Measurements from ENCODE around the gene TTC19.
A peak's percentile ranks its signal among the peaks of the same experiment; 100 is the strongest.
"Not testable (repeated sequence)": the region's sequence is repeated elsewhere in the genome, so short reads cannot be mapped to it uniquely, and the experiment has no call there.

The TTC19 gene

GRCh38 chr17:16027708-16028584 is 28.3 kb downstream of the TTC19 start:
- peak in 2 of 51 donors; percentile 9 to 24 for DNase-seq

- DNase-seq: no peak
These were observed 34.2 kb downstream of the TTC19 start for GRCh38 chr17:16033729-16034349.

GRCh38 chr17:16036261-16036660 is 36.6 kb downstream of the TTC19 start:
- no peak for DNase-seq

GRCh38 chr17:16037636-16038035 is 38.0 kb downstream of the TTC19 start:
- DNase-seq: no peak

GRCh38 chr17:16040710-16041251 is 41.2 kb downstream of the TTC19 start:
- peak in 23 of 51 donors; percentile 4 to 59 (median 30) for DNase-seq

- DNase-seq: no peak
These were observed 44.9 kb downstream of the TTC19 start for GRCh38 chr17:16044487-16044886.

GRCh38 chr17:16046966-16047365 is 47.3 kb downstream of the TTC19 start:
- no peak for DNase-seq

- no peak for DNase-seq
These were observed 49.3 kb downstream of the TTC19 start for GRCh38 chr17:16048811-16049449.

- DNase-seq: no peak
These were observed 51.2 kb downstream of the TTC19 start for GRCh38 chr17:16050844-16051243.

GRCh38 chr17:16052486-16052885 is 52.9 kb downstream of the TTC19 start:
- no peak for DNase-seq

- not testable (repeated sequence) for DNase-seq
These were observed 55.5 kb downstream of the TTC19 start for GRCh38 chr17:16055139-16055538.

- DNase-seq: no peak
These were observed 62.0 kb downstream of the TTC19 start for GRCh38 chr17:16061631-16062030.

GRCh38 chr17:16066125-16066524 is 66.5 kb downstream of the TTC19 start:
- DNase-seq: no peak

- DNase-seq: no peak
These were observed 68.7 kb downstream of the TTC19 start for GRCh38 chr17:16068323-16068722.

GRCh38 chr17:16072031-16072430 is 72.4 kb downstream of the TTC19 start:
- no peak for DNase-seq

- no peak for DNase-seq
These were observed 74.2 kb downstream of the TTC19 start for GRCh38 chr17:16073845-16074244.

- DNase-seq: no peak
These were observed 74.8 kb downstream of the TTC19 start for GRCh38 chr17:16074423-16074822.

- DNase-seq: no peak
These were observed 76.3 kb downstream of the TTC19 start for GRCh38 chr17:16075949-16076348.
